ENCODE data around the gene DCP2.
A peak's percentile ranks its signal among the peaks of the same experiment; 100 is the strongest.

Gene DCP2

DNA sequence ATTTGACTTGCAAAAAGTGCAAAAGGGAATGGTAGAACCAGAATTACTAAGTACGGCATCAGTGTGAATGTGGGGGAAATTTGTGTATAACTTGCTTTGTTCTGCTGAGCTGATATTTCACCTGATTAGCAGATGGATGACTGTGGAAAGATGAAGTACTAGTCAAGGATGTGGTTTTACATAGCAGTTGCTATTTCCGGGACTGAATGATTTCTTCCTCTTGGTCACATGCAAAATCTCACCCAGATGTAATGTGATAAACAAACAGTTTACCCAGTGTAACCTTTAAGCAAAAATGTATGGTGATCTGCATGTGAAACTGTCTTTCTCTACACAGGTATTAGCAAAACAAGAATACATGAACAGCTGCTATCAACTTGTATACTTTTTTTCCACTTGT is 46.1 kb downstream of the DCP2 start:
- no peaks in the 10 kb centered on the region for H3K9me3 ChIP-seq (ENCODE audit: control insufficient read depth, insufficient read depth, low read length)
- H3K79me2 ChIP-seq (ENCODE audit: control insufficient read depth, low read length) = no peaks in the 10 kb centered on the region; the same call in 1 of the 2 replicates
- peaks cover 44% of the 10 kb centered on the region for H3K36me3 ChIP-seq (ENCODE audit: control insufficient read depth, low read length)
- peaks cover 40% of the 10 kb centered on the region for H3K4me1 ChIP-seq (ENCODE audit: control insufficient read depth, low read length)
- peak overlapping the region; percentile 61 for H3K27ac ChIP-seq (ENCODE audit: low read depth, low read length)
- H3K4me3 ChIP-seq (ENCODE audit: low read length) = peak overlapping the region; percentile 53
- TF ChIP-seq, protein P1, sequence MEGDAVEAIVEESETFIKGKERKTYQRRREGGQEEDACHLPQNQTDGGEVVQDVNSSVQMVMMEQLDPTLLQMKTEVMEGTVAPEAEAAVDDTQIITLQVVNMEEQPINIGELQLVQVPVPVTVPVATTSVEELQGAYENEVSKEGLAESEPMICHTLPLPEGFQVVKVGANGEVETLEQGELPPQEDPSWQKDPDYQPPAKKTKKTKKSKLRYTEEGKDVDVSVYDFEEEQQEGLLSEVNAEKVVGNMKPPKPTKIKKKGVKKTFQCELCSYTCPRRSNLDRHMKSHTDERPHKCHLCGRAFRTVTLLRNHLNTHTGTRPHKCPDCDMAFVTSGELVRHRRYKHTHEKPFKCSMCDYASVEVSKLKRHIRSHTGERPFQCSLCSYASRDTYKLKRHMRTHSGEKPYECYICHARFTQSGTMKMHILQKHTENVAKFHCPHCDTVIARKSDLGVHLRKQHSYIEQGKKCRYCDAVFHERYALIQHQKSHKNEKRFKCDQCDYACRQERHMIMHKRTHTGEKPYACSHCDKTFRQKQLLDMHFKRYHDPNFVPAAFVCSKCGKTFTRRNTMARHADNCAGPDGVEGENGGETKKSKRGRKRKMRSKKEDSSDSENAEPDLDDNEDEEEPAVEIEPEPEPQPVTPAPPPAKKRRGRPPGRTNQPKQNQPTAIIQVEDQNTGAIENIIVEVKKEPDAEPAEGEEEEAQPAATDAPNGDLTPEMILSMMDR (IDR thresholded peaks at IDR 0.05; ENCODE audit: low read depth, low read length, poor library complexity, severe bottlenecking) = no peak
- TF ChIP-seq EZH2phosphoT487 (IDR thresholded peaks at IDR 0.05; ENCODE audit: borderline replicate concordance, low read length) = no peak
- H3K9me2 ChIP-seq (replicated peaks; ENCODE audit: control insufficient read depth, low read length) = no peaks in the 10 kb centered on the region
- no peaks in the 10 kb centered on the region for H3K27me3 ChIP-seq (ENCODE audit: control insufficient read depth, low read length)
- peaks cover 3% of the 10 kb centered on the region; the same call in 1 of the 2 replicates for H4K20me1 ChIP-seq (ENCODE audit: control insufficient read depth, insufficient read depth, low read depth, low read length)
- peaks cover 6% of the 10 kb centered on the region for H3F3A ChIP-seq (ENCODE audit: control insufficient read depth, insufficient read depth)
- H3K4me2 ChIP-seq (ENCODE audit: low read length) = peak overlapping the region; percentile 75

DNA sequence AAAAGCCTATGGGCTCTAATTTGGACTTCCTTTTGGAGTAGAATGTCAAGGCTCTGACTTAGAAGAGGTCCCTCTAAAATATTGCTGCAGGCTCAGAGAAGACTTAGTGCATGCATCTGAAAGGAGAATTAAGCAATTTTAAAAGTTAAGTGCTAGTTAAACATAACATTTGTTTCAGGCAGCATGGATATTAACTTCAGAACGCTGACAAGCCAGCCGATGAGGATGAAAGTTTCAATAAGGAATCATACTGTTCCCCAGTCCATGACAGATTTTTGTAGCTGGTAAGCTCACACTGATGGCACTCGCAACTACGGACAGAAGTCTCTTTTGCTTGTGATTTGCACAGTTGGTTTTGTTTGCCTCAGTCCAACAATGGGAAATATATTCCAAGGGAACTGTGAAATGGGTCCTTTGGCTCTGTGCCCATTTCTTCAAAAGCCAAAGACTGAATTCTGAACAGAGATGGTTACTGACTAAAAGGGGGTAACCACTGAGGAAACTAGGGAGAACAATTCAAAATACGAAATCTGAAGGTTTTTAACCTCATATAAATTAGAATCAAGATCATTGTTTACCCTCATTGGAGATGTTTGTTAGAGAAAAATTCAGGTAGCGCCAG is 47.6 kb downstream of the DCP2 start:
- no peaks in the 10 kb centered on the region for H3K9me3 ChIP-seq (ENCODE audit: control insufficient read depth, insufficient read depth, low read length)
- no peaks in the 10 kb centered on the region for H3K9me2 ChIP-seq (replicated peaks; ENCODE audit: control insufficient read depth, low read length)
- no peak overlapping the region for H3K4me2 ChIP-seq (ENCODE audit: low read length)
- H3K4me1 ChIP-seq (ENCODE audit: control insufficient read depth, low read length) = peaks cover 39% of the 10 kb centered on the region
- H3F3A ChIP-seq (ENCODE audit: control insufficient read depth, insufficient read depth) = peaks cover 6% of the 10 kb centered on the region
- peaks cover 30% of the 10 kb centered on the region for H3K36me3 ChIP-seq (ENCODE audit: control insufficient read depth, low read length)
- no peak overlapping the region for H3K27ac ChIP-seq (ENCODE audit: low read depth, low read length)
- H3K79me2 ChIP-seq (ENCODE audit: control insufficient read depth, low read length) = no peaks in the 10 kb centered on the region
- peaks cover 3% of the 10 kb centered on the region; the same call in 1 of the 2 replicates for H4K20me1 ChIP-seq (ENCODE audit: control insufficient read depth, insufficient read depth, low read depth, low read length)
- H3K27me3 ChIP-seq (ENCODE audit: control insufficient read depth, low read length) = no peaks in the 10 kb centered on the region
- no peak overlapping the region for H3K4me3 ChIP-seq (ENCODE audit: low read length)
- TF ChIP-seq, protein P1 (IDR thresholded peaks at IDR 0.05; ENCODE audit: low read depth, low read length, poor library complexity, severe bottlenecking) = no peak
- no peak for TF ChIP-seq EZH2phosphoT487 (IDR thresholded peaks at IDR 0.05; ENCODE audit: borderline replicate concordance, low read length)

DNA sequence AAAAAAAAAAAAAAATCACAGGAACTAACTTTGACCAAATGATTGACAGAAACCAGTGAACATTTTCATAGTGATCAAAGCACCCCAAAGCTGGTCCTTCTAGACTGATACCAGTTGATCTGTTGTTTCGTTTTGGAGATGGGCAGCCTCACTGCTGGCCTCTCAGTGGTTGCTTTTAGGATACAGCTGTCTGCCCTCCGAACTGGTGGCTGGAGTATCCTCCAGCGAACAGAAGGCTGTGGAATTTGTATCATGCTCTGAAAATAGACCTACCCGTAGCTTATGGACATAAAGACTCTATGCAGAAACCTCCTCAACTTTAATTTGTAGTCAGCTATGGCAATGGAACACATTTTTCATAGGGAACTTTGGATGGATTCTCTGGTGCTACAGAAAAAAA is 49.0 kb downstream of the DCP2 start:
- H3K27ac ChIP-seq (ENCODE audit: low read depth, low read length) = no peak overlapping the region
- H3K9me3 ChIP-seq (ENCODE audit: control insufficient read depth, insufficient read depth, low read length) = no peaks in the 10 kb centered on the region
- H3K4me1 ChIP-seq (ENCODE audit: control insufficient read depth, low read length) = peaks cover 29% of the 10 kb centered on the region
- no peak overlapping the region for H3K4me2 ChIP-seq (ENCODE audit: low read length)
- peaks cover 3% of the 10 kb centered on the region; the same call in 1 of the 2 replicates for H4K20me1 ChIP-seq (ENCODE audit: control insufficient read depth, insufficient read depth, low read depth, low read length)
- H3K79me2 ChIP-seq (ENCODE audit: control insufficient read depth, low read length) = no peaks in the 10 kb centered on the region
- H3K9me2 ChIP-seq (replicated peaks; ENCODE audit: control insufficient read depth, low read length) = no peaks in the 10 kb centered on the region
- peaks cover 6% of the 10 kb centered on the region for H3F3A ChIP-seq (ENCODE audit: control insufficient read depth, insufficient read depth)
- H3K36me3 ChIP-seq (ENCODE audit: control insufficient read depth, low read length) = peaks cover 18% of the 10 kb centered on the region
- H3K27me3 ChIP-seq (ENCODE audit: control insufficient read depth, low read length) = no peaks in the 10 kb centered on the region
- H3K4me3 ChIP-seq (ENCODE audit: low read length) = no peak overlapping the region
- TF ChIP-seq, protein P1 (IDR thresholded peaks at IDR 0.05; ENCODE audit: low read depth, low read length, poor library complexity, severe bottlenecking) = no peak
- TF ChIP-seq EZH2phosphoT487 (IDR thresholded peaks at IDR 0.05; ENCODE audit: borderline replicate concordance, low read length) = no peak
